HG03460 (cell line): Measurements from ENCODE around the gene GALNT13.
"Not testable (repeated sequence)": the region's sequence is repeated elsewhere in the genome, so short reads cannot be mapped to it uniquely, and the experiment has no call there.

Experiments used
- ATAC-seq: cut with Tn5 transposase; IDR thresholded peaks from one replicate; pipeline ENCODE4 v1.9.1; 2021; ENCODE audit not compliant: unreplicated experiment

The GALNT13 gene

GRCh38 chr2:154459286-154459685 lies 587.6 kb downstream of the GALNT13 start:
- no peak for ATAC-seq

GRCh38 chr2:154462634-154463033 lies 590.9 kb downstream of the GALNT13 start:
- ATAC-seq: no peak

DNA sequence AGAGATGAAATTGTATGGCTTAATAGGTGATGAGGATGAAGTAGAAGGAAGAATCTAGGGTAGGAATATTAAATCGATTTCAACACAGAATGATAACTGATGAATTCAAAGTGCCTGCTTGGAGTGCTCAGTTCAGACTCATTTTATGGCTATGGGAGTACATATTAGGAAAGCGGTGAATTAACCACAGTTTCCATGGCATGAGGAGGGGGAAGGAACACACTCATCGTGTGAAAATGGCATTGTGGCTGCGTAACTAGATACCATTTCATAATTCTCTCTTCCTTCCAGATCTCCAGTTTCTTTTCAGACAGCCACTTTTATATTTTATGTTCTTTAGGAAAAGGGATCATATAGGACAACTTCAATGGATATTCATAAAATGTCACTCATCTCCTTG lies 594.5 kb downstream of the GALNT13 start:
- no peak for ATAC-seq

- ATAC-seq: no peak
Observed at GRCh38 chr2:154470376-154470775, 598.7 kb downstream of the GALNT13 start.

- ATAC-seq: not testable (repeated sequence)
Observed at GRCh38 chr2:154471492-154471891, 599.8 kb downstream of the GALNT13 start.

DNA sequence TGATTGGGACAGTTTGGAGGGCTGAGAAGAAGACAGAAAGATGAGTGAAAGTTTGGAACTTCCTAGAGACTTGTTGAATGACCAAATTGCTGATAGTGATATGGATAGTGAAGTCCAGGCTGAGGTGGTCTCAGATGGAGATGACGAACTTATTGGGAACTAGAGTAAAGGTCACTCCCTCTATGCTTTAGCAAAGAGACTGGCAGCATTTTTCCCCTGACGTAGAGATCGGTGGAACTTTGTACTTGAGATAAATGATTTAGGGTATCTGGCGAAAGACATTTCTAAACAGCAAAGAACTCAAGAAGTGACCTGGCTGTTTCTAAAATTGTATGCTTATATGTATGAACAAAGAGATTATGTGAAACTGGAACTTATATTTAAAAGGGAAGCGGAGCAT lies 605.6 kb downstream of the GALNT13 start:
- no peak for ATAC-seq

DNA sequence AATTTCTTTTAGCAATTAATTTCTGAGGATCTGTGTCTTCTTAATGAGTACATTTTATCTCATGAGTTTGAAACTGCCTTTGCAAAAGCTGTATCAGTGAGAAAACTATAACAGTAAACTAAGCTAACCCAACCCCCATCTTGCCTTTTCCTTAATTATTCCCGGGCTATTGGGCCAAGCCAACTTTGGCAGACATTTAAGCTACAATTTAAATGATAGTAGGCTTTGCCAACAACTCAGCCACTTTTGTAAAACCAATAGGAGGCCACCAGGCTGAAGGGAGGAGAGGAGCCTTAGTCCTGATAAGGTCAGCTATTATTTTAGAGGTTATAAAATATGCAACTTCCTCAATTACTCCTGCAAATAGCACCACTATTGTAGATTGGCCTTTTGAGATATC lies 608.8 kb downstream of the GALNT13 start:
- ATAC-seq: no peak

DNA sequence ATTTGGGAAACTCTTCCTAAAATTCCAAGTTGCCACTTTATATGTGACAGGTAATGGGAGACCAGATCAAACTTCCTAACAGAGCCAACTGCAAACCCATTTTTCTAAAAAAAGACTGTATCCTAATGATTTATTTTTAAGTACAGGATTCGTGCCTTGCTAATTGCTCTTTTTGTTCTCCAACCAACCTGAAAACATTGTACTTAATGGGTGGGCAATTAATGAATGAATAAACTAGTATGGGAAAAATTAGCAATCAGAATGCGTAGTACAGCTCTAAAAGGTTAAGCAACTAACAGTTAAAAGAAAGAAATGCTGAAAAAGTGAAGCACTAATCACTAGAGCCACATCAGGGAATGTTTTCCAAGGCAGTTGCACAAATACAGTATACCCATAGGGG lies 609.6 kb downstream of the GALNT13 start:
- ATAC-seq: no peak

DNA sequence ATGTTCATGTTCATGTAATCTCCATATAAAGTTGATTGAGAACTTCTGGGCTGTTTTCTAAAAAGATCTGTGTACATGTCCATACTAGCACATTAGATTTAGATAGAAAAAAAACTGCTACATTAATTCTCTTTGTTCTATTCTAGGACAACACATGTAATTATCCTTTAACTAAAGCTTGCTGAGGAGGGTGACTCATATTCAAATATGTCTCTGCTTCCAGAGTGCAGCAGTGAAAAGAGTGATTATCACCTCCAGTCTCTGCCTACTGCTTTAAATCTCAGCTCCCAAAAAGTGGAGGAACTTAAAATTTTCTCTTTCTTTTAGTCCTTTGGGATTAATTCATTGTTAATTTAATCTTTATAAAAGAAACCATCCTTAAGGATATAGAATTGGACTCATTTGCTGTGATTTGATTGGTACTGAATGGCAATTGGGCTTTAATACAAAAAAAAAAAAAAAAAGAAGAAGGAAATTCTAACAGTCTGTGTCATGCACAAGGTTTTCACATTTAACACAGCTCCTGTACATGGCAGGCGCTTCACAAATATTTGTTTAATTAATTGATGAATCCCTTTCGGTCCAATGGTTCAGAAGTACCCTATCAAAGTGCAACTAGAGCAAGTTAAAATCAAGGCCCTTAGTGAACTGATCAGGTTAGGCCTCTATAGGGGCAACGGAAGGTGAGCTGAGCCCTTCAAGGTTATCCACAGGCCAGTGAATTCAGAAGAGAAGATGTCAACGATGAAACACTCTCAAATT lies 612.8 kb downstream of the GALNT13 start:
- peak; percentile 56 for ATAC-seq

GRCh38 chr2:154488801-154489200 lies 617.1 kb downstream of the GALNT13 start:
- no peak for ATAC-seq

DNA sequence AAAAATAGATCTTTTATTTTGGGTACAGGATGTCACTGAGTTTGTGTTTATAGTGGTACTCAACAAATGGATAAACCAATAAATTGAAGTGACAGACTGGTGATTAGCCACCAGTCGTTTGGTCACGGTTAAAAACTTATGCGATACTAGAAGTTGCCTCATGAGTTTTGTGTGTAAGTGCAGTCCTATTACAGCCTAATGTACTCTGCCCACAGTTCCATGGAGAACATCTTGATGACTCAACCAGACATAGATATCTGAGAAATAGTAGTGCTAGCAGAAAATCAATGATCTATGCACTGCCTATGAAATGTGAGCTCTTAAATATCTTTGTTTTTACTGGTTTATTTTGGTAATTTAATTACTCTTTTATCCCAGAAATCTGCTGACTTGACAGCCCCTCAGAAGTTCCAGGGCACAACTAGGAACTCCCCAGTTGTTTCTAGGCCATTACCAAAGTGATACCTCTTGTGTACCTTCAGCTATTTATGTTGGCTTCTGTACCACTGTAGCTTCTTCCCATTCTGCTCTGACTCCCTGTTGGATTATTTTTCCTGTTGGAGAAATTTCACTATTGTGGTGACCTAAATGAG lies 617.6 kb downstream of the GALNT13 start:
- ATAC-seq: no peak

DNA sequence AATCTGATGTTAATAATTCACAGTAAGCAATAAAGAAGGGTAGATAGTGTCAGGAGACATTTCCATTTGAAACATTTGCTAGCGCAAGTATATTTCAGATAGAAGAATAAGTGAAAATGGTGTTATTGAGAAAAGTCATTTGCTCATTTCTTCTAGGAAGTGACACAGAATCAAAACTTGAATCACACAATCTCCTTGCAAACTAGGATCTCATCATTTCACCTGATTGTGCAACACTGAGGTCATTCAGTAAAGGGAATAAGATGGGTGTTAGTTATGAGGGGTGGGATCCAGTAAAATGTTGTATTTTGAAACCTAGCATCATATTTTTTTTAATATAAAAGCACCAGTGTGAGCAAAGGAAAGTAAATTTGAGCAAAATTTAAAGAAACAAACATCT lies 618.8 kb downstream of the GALNT13 start:
- no peak for ATAC-seq

- ATAC-seq: no peak
Observed at GRCh38 chr2:154495455-154495868, 623.7 kb downstream of the GALNT13 start.

- ATAC-seq: no peak
Observed at GRCh38 chr2:154497019-154497418, 625.3 kb downstream of the GALNT13 start.
